GM12865 (cell line): ENCODE results near the gene RAP2A.

Source experiments
- DNase-seq: peaks from one replicate; pipeline ENCODE4 v3.0.0; 2010; ENCODE audit warnings: low read depth
- H3K4me3 ChIP-seq: 2 replicates; pipeline ENCODE4 v1.5.1; 2011; ENCODE audit warnings: mild to moderate bottlenecking, low read depth, low read length, control low read depth
- CTCF ChIP-seq: IDR thresholded peaks from 2 replicates; pipeline ENCODE4 v1.5.1; 2011; ENCODE audit warnings: low read length, control low read depth, low read depth, inconsistent platforms; ENCODE audit not compliant: insufficient read depth; ENCODE audit errors: missing control alignments

Gene RAP2A

GRCh38 chr13:97431171-97431764 is 2.7 kb upstream of the RAP2A start:
- peak overlapping the region; percentile 86; the same call in 1 of the 2 replicates for H3K4me3 ChIP-seq
- DNase-seq: no peak
- no peak for TF ChIP-seq CTCF

- H3K4me3 ChIP-seq: peak overlapping the region; percentile 86
- peak; percentile 28 for DNase-seq
- TF ChIP-seq CTCF: no peak
These were observed 1.6 kb upstream of the RAP2A start for GRCh38 chr13:97432232-97432916.

GRCh38 chr13:97432917-97433726 is 847 bp upstream of the RAP2A start:
- peak overlapping the region; percentile 99 for H3K4me3 ChIP-seq
- no peak for TF ChIP-seq CTCF
- peak; percentile 100 for DNase-seq

GRCh38 chr13:97434397-97435201 is 630 bp downstream of the RAP2A start:
- peak overlapping the region; percentile 96 for H3K4me3 ChIP-seq
- DNase-seq: peak; percentile 52
- TF ChIP-seq CTCF: no peak

- no peak for TF ChIP-seq CTCF
- H3K4me3 ChIP-seq: peak overlapping the region; percentile 96
- no peak for DNase-seq
These were observed 1.4 kb downstream of the RAP2A start for GRCh38 chr13:97435323-97435722.

GRCh38 chr13:97435794-97436193 is 1.8 kb downstream of the RAP2A start:
- peak; percentile 66 for DNase-seq
- TF ChIP-seq CTCF: no peak
- H3K4me3 ChIP-seq: peak overlapping the region; percentile 96
